Posterior cingulate gyrus (tissue), 11 donors: ENCODE data around the gene USP10.

Experiments used
- DNase-seq, 10 donors: peaks; one replicate each; pipeline versions ENCODE4 v3.0.0 to v3.0.0-alpha.2; 2020 to 2021; ENCODE audit warnings: mixed read lengths in 3 of 10
- intact Hi-C: fragments of 100-400 bp; cut with DNase I; formaldehyde crosslinking; loops from one replicate; pipeline ENCODE4 v1.15.1; 2023

Gene USP10

GRCh38 chr16:84789431-84789830, 89.6 kb downstream of the USP10 start:
- peak in 1 of 10 donors; percentile 72 for DNase-seq
- intact Hi-C loops = no loop called here

DNA sequence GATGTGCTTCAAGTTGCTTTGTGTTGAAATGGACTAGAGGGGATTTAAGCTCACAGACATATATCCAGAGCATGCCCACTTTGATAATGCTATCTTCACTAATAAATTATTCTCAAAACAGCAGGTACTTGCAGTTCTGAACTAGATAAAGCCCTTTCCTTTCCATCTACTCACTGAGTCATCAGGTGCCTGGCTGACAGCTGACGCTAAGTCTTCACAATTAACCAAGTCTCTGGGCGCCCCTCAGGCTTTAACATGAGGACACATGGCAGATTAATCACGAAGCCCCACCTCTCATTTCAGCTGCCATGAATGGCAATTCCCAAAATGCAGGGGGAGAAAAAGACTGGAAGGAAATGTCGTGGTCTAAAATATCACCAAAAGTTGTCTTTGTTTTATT, 90.5 kb downstream of the USP10 start:
- DNase-seq = no peak
- intact Hi-C loops = no loop called here

- peak in 2 of 10 donors; percentile 27 to 43 for DNase-seq
- intact Hi-C loops = no loop called here
These were observed 91.3 kb downstream of the USP10 start for GRCh38 chr16:84791088-84791487.

DNA sequence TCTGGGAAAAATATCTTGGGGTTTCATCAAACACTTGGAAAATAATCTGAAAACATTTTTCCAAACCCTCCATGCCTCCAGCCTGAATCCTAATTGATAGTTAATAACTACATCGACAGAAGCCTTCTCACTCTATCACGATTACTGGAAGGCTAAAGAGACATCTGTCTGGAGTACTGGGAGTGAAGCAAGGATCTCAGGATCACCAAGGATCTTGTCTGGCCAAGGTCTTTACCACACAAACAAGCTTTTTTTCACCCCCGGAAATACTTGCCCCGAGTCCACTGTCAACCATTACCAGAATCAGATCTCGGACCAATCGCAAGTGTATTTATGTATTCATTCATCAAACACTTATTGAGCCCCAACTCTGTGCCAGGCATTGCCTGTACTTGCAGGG, 91.7 kb downstream of the USP10 start:
- intact Hi-C loops = no loop called here
- no peak for DNase-seq

DNA sequence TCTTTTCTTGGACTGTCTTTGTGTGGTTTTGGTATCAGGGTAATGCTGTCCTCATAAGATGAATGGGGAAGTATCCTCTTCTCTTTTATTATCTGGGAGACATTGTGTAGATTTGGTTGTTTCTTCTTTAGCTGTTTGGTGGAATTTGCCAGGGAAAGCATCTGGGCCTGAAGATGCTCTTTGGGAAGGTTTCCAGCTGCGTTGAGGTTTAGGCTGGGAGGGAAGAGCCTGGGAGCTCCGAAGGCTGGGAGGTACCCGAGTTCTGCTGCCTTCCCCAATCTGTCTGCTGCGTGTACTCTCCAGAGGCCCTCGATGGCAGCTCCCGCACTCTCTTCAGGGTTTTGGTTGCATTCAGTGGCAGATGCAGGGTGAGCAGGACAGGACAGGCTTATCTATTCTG, 94.4 kb downstream of the USP10 start:
- intact Hi-C loops = no loop called here

DNA sequence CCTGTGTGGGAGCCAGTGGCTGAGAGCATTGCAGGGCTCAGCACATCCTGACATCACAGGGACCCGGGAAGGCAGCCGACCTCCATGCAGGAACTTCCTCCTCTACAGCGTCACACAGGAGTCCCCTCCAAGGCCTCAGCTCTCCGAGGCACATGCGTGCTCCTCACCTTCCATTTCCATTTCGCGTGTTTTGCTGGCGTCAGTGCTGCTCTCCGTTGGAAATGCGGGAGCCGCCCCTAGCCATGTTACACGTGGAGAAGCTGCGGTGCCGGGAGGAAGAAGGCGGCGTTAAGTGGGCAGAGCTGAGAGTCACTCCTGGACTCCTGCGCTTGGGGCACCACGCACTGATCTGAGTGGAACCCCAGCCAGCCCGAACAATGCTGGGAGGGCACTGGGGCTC, 94.8 kb downstream of the USP10 start:
- intact Hi-C loops = no loop called here
- DNase-seq = peak in 2 of 10 donors; percentile 61 to 75

More for the DNA sequence above, 94.4 kb downstream of the USP10 start:
- DNase-seq = peak in 1 of 10 donors; percentile 36

GRCh38 chr16:84795329-84796053, 95.7 kb downstream of the USP10 start:
- peak in 2 of 10 donors; percentile 40 to 69 for DNase-seq
- intact Hi-C loops = no loop called here

DNA sequence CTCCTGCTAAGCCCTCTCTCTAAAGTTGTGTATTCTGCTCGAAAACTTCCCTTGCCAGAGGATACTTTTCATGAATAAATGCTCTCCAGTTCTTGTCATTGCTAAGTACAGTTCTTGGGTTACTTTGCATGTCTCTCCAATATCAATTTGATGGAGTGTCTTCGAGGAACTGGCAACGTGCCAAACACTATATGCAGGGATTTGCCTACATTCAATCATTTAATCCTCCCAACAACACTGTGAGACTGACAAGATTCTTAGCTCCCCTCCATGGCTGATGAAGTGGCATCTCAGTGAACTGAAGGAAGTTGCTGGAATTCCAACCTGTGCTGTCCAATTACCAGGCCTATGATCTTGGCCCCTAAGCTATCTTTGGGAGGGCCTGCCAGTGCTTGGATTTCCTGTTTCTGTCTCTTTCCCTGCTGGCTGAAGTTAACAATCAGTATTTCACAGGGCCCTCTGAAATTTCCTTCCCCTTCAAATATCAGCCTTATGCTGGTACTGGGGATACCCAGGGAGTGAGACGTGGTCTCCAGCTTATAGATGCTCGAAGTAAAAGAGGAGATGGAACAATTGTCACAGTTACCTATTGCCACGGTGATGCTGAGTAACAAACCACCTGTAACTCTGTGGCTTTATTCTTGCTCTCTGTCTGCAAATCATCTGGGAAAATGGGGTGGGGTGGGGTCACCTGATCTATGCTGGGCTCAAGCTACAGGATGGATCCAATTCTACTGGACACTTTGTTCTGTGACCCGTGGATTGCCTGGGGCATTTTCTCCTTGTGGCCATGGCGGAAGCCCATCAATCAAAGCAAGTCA, 100.6 kb downstream of the USP10 start:
- intact Hi-C loops = no loop called here
- peak in 2 of 10 donors; percentile 7 to 48 for DNase-seq

DNA sequence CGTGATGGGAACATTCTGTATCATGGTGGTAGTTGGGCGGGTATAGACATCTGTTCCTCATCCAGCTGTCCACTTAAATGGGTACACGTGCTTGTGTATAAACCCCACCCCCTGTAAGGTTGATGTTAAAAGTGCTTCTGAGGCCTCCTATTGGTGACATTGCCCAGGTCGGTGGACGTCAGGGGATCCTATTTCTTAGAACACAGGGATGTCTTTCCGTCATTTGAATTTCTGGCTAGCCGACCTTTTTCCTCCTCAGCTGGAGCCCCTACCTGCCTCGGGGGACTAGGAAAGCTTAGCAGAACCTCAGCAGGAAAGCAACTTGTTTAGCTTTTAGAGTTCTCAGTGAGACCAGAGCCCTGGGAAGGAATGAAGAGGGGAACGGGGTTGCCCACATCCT, 103.3 kb downstream of the USP10 start:
- intact Hi-C loops = no loop called here
- peak in 1 of 10 donors; percentile 4 for DNase-seq

GRCh38 chr16:84804326-84804725, 104.5 kb downstream of the USP10 start:
- intact Hi-C loops = no loop called here
- peak in 3 of 10 donors; percentile 32 to 64 (median 51) for DNase-seq

- peak in 2 of 10 donors; percentile 84 to 85 for DNase-seq
- intact Hi-C loops = no loop called here
These were observed 106.6 kb downstream of the USP10 start for GRCh38 chr16:84806256-84806889.

GRCh38 chr16:84806890-84807258, 107.1 kb downstream of the USP10 start:
- DNase-seq = peak in 1 of 10 donors; percentile 54
- intact Hi-C loops = no loop called here

- peak in 2 of 10 donors; percentile 11 to 61 for DNase-seq
- intact Hi-C loops = no loop called here
These were observed 108.0 kb downstream of the USP10 start for GRCh38 chr16:84807776-84808175.

DNA sequence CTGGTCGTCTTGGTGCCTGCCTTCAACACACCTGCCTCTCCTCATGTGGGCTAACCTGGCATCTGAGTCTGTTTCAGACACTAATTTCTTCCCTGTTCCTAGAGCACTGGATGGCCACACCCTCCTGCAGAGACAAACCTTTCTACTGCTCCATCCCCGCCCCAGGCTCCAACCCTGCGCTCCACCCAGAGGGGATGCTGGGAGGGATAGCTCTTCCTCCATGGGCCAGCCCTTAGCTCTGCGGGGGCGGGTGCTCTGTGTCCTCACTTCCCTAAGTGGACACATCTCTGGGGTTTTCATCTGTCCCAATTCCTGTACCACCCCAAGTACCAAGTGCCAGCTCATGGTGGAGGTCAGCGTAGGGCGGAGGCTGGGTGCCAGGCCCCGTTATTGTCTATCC, 109.0 kb downstream of the USP10 start:
- DNase-seq = peak in 3 of 10 donors; percentile 49 to 70 (median 62)
- intact Hi-C loops = no loop called here

DNA sequence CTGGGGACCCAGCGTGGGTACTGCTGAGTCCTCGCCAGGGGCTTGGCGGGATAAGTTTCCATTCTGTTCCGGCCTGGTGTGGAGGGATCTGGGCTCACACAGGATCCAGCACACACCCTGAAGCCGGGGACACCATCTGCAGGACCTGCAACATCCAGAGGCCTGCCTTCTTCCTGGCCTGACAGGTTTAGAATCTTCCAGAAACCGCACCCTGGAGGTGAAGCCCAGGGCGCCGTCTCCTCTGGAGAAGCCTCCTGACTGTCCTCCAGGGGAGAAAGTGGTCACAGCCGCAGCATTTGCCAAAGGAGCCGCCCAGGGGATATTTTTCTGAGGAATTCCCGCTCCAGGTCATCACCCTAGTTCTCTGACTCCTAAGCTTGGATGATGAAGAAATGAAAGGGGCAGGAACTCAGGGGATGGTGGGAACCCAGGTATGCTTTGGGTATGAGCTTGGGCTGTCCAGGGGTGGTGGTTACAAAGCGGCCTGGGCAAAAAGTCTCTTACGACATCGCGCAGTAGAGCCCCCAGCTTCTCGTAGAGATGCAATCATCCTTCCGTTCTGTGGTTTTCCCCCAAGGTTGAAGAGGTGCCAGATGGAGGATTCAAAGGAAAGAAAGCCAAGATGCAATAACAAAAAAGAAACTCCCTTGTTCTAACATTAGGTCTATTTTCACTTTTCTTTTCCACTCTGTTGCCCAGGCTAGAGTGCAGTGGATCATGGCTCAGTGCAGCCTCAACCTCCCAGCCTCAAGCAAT, 110.9 kb downstream of the USP10 start:
- DNase-seq = peak in 3 of 10 donors; percentile 42 to 61 (median 47)
- intact Hi-C loops = no loop called here

GRCh38 chr16:84811529-84811928, 111.7 kb downstream of the USP10 start:
- no peak for DNase-seq
- intact Hi-C loops = no loop called here

DNA sequence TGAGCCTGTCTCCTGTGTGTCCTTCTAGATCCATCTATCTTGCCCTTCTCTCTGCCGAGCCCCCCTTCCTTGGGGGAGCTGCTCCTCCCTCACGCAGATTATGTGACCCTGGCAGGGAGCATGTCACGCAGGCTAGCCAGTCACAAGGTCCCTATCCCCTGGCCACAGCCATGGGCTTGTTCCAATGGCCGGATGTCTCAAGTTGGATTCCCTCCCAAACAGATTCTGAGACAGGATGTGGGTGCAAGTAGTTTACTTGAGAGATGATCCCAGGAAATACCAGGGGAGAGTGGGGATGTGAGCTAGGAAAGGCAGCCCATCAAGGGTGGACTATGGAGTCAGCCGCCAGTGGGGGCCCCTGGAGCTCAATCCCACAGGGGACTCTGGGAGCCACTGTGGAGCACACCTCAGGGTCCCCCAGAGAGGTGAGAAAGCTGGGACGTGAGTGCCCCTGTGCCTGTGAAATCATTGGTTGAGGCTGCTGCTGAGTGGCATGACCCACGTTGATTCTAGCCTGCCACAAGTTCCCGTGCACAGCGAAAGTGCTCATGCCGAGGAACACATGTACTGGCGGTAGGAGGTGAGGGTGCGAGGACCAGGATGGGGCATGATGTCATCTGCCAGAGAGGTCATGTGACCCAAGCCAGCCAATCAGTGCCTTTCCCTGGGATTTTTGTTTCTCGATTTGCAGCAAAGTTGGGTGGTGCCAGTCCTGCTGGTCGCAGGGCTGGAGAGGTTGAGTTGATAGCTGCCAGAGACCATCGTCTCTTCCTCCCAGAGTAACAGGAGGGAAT, 113.5 kb downstream of the USP10 start:
- DNase-seq = peak in 3 of 10 donors; percentile 28 to 68 (median 54)
- intact Hi-C loops = no loop called here

- peak in 3 of 10 donors; percentile 25 to 59 (median 37) for DNase-seq
- intact Hi-C loops = no loop called here
These were observed 115.7 kb downstream of the USP10 start for GRCh38 chr16:84815462-84815861.

- peak in 3 of 10 donors; percentile 8 to 67 (median 49) for DNase-seq
- intact Hi-C loops = no loop called here
These were observed 116.2 kb downstream of the USP10 start for GRCh38 chr16:84816023-84816422.
